H7 (cell line): ENCODE results near the gene FLG2. TPM values are rescaled to one million over a fixed set of nuclear protein-coding genes. Genes with fewer than 3 reads are reported as not detected.

ENCODE experiments used
- DNase-seq: peaks from one replicate; pipeline ENCODE4 v3.0.0; 2012
- H3K27me3 ChIP-seq: 2 replicates; pipeline ENCODE4 v1.6.0; 2011; ENCODE audit warnings: mild to moderate bottlenecking, low read length; ENCODE audit not compliant: control insufficient read depth, insufficient read depth
- H3K36me3 ChIP-seq: replicated peaks from 2 replicates; pipeline ENCODE4 v1.5.1; 2011; ENCODE audit warnings: low read length; ENCODE audit not compliant: control insufficient read depth, insufficient read depth
- H3K4me3 ChIP-seq: 2 replicates; pipeline ENCODE4 v1.5.1; 2011; ENCODE audit warnings: low read depth, mild to moderate bottlenecking, control low read depth, low read length, moderate library complexity; ENCODE audit not compliant: insufficient read depth
- total RNA-seq: library from RNA; depleted of rRNA; stranded (reverse); fragments of >200 nt; shearing (Covaris generic); gene quantifications from 2 replicates; pipeline ENCODE4 v1.2.3, GENCODE V29; 2014; rRNA removed

FLG2 gene
- not detected in 2 replicates for total RNA-seq

DNA sequence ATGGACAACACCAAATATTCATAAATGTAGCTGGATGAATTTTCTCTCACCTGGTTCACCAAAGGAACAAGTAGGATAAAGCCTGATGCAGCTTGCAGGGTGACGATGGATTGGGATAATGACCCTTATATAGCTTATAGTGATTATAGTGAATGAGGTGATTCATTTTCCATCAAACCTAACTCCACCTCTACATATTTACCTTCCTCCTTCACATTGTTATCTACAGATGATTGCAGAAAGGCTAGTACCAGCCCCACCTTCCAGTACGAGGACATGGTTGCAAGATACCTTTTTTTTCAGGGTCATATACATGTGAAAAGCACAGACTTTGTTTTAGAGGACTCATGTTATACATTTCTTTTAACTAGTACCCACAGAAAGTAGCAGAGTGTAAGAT lies at the start of gene FLG2:
Gene FLG2 (minus strand): TSS at position 101 of the 400 bp plus-strand sequence. CDS start 1,122 bp downstream, outside the sequence.
- no peak for DNase-seq
- Histone ChIP-seq H3K36me3 (no peaks in the 10 kb centered on the region), H3K27me3 (no peaks in the 10 kb centered on the region)

GRCh38 chr1:152408664-152409063 lies 48.9 kb upstream of the FLG2 start:
- H3K4me3 ChIP-seq: no peak overlapping the region
- no peaks in the 10 kb centered on the region for H3K36me3 ChIP-seq
- H3K27me3 ChIP-seq: no peaks in the 10 kb centered on the region
- DNase-seq: no peak

More for the DNA sequence above, at the start of gene FLG2:
- H3K4me3 ChIP-seq: no peak within 1 kb of the TSS

DNA sequence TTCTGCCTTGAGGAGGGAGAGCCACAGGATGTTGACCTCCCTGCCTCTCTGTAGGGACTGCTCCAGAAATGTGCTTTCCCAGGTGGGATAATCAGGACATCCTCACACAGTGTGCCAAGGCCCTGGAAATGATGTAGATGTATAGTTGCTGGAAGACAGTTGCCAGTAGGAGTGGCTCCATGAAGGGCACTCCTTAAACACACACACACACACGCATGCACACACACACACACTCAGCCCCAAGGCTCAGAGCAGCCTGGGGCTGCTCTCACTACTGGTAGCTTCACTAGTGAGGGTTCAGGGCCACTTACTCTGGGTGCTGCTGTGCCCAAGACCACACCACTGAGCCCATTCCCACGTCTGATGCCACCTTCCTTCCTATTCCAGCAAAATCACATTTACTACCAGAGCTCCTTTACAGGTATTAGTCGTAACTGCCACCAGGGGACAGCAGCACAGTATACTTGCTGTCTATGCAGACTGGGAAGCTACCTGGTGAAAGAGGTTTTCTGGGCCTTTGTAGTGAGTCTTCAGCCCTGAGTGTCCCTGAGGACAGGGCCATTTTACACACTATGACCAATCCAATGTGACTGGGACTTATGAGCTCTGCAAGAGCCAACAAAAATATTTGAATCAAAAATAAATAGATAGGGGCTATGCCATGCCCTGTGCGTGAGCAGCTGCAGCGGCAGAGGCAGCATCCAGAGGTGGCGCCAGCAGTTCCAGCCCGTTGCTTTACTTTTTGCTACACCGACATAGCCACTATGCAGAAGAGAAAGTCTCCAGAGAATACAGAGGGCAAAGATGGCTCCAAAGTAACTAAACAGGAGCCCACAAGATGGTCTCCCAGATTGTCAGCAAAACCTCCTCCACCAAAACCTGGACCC lies 39.2 kb upstream of the FLG2 start:
- DNase-seq: no peak
- Histone ChIP-seq H3K27me3 (no peaks in the 10 kb centered on the region), H3K4me3 (no peak overlapping the region), H3K36me3 (no peaks in the 10 kb centered on the region)

GRCh38 chr1:152397474-152397873 lies 37.7 kb upstream of the FLG2 start:
- no peak for DNase-seq
- Histone ChIP-seq H3K36me3 (no peaks in the 10 kb centered on the region), H3K4me3 (no peak overlapping the region), H3K27me3 (no peaks in the 10 kb centered on the region)

- DNase-seq: no peak
- Histone ChIP-seq H3K4me3 (no peak overlapping the region), H3K27me3 (no peaks in the 10 kb centered on the region), H3K36me3 (no peaks in the 10 kb centered on the region)
These were observed 34.3 kb upstream of the FLG2 start for GRCh38 chr1:152394151-152394550.

DNA sequence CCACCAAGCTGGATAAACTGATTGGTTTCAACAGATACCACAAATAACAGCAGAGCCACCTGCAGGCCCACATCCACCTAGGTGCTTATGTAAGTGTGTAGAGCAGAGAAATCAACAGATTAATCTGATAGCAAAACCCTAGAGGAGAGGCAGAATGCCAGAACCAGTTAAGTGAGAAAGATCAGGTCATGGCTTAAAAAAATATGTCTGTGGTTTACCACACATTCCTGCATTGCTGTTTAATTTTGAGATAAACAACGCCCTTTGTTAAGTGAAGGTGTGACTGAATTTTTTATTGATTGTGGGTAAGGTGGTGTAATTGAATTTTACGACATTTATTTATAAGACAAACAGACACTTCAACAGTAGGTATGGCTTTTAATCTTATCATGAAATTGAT lies 33.1 kb upstream of the FLG2 start:
- no peak for DNase-seq
- Histone ChIP-seq H3K4me3 (no peak overlapping the region), H3K27me3 (no peaks in the 10 kb centered on the region), H3K36me3 (no peaks in the 10 kb centered on the region)

DNA sequence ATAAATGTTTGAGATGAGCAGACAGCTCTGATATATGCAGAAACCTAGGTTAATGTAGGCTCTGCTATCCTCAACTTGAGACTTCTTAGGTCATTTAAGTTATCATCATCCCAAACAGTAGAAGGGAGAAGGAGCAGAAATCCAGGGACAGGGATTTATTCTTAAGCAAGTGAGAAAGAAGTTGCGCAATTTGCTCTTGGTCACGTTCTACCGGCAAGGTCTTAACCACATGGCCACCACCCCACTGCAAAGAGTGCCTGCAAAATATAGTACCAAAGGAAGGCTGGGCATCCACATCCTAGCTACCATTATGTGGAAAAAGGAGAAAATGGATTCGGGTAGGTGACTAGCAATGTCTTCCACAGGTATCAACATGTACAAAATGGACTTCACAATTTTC lies 29.1 kb upstream of the FLG2 start:
- DNase-seq: no peak
- Histone ChIP-seq H3K27me3 (no peaks in the 10 kb centered on the region), H3K36me3 (no peaks in the 10 kb centered on the region), H3K4me3 (no peak overlapping the region)

DNA sequence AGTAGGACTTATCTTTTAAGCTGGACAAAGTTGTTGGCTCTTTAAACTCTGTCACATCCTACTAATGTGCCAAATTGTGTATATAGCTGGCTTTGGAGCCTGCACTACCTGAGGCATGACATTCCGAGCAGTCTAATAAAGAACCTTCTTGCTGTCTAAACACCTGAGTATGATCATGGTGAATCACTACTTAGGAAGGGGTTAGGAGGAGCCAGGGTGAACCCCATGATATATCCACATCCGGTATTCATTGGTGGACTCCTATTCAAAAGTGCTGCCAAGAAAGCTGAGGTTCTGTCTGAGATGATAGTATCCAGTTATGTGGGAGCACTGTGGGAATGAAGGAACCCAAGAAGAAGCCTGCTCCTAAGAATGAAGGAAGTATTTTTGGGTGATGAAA lies 27.1 kb upstream of the FLG2 start:
- no peaks in the 10 kb centered on the region for H3K27me3 ChIP-seq
- H3K36me3 ChIP-seq: no peaks in the 10 kb centered on the region
- H3K4me3 ChIP-seq: no peak overlapping the region
- no peak for DNase-seq

DNA sequence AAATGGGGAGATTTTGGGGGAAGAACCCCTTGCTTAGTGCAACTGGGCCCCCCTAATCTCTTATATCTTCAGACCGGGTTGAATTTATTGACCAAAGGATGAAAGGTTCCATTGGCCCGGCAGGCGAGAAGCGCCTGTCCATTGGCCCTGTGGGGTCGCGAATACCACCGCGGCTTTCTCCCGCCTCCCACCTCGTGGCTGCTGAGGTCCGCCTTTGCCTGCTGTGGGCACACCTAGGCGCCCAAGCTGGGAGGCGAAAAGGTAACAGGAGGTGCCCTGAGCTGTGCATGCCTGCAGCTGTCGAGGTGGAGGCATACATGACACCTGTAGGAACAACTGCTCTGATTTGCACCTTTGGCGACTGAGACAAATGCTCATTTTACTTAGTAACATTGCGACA lies 21.1 kb upstream of the FLG2 start:
- Histone ChIP-seq H3K27me3 (no peaks in the 10 kb centered on the region), H3K4me3 (no peak overlapping the region), H3K36me3 (no peaks in the 10 kb centered on the region)
- DNase-seq: no peak

DNA sequence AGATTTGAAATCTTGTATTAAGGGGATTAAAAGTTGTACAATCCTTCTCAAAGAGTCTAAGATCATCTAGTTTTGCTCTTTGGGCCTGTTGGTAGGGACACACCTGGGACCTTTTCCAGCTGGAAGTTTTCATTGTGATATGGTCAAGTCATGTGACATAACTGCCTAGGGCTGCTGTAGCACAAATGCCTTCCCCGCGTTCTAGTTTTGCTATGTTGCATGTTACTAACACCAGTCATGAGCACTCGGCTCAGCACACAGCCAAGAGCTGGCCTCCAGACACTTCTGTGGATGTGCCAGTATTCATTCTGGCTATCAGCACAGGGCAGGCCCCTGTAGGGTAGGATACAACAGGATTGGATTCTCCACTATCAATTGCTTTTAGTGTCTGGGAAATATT lies 14.6 kb upstream of the FLG2 start:
- H3K36me3 ChIP-seq: no peaks in the 10 kb centered on the region
- no peaks in the 10 kb centered on the region for H3K27me3 ChIP-seq
- H3K4me3 ChIP-seq: no peak overlapping the region
- DNase-seq: no peak

GRCh38 chr1:152372672-152373071 lies 12.9 kb upstream of the FLG2 start:
- DNase-seq: no peak
- H3K4me3 ChIP-seq: no peak overlapping the region
- H3K36me3 ChIP-seq: no peaks in the 10 kb centered on the region
- H3K27me3 ChIP-seq: no peaks in the 10 kb centered on the region

- Histone ChIP-seq H3K4me3 (no peak overlapping the region), H3K27me3 (no peaks in the 10 kb centered on the region), H3K36me3 (no peaks in the 10 kb centered on the region)
- DNase-seq: no peak
These were observed 7.6 kb upstream of the FLG2 start for GRCh38 chr1:152367436-152367835.

DNA sequence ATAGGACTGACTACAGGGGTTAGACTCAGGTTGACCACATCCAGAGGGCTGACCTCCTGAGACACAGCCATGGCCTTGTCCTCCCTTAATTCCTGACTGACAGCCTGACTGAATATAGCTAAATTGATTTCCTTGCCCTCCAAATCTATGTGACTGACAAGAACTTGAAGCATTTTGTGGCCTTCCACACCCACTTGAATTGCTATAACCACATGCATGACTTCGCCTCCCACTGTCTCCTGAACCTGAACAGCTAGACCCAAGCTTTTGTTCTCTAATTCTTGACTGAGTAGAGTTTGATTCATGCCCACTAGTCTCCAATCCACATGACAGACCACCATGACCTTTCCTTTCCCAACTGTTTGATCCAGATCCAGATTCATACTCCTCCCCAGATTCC lies 3.1 kb downstream of the FLG2 start:
- no peak for DNase-seq
- H3K27me3 ChIP-seq: no peaks in the 10 kb centered on the region
- no peak overlapping the region for H3K4me3 ChIP-seq
- no peaks in the 10 kb centered on the region for H3K36me3 ChIP-seq

DNA sequence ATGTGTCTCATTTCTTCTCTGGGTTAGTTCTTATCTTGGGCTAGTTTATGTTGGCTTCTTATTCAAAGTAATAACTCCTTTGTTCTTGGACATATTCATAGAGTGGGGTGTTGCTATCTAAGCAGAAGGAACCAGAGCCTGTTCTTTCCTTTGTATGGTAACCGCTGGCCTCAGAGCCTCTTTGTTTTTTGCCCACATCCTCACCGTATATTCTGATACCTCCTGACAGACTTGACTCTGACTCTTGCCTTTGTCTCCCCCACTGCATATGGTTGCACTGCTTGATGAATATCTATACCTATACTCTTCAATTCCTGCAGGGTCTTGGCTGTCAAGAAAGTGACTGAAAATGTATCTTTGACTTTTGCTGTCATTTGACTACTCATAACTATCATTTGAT lies 10.2 kb downstream of the FLG2 start:
- no peak for DNase-seq
- Histone ChIP-seq H3K36me3 (no peaks in the 10 kb centered on the region), H3K27me3 (no peaks in the 10 kb centered on the region), H3K4me3 (no peak overlapping the region)

DNA sequence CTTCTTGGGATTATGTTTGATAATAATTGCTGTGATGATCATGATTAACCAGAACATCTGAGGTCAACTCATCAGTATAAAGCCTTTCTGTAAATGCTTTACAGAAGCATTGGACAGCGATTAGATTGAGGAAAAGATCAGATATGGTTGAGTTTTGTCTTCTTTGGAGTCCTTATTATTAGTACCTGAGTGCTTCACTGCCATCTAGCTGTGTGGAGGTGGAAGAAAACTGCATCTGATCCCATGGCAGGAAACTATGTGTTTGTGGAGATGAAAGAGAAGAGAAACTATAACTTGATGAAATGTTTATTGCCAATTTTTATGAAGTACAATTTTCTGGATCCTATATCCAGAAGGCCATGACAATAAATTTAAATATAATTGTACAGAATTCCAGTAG lies 11.4 kb downstream of the FLG2 start:
- Histone ChIP-seq H3K27me3 (no peaks in the 10 kb centered on the region), H3K36me3 (no peaks in the 10 kb centered on the region), H3K4me3 (no peak overlapping the region)
- no peak for DNase-seq
